ENCODE measurements around the gene QRSL1. TPM values are rescaled to one million over a fixed set of nuclear protein-coding genes. Genes with fewer than 3 reads are reported as not detected.

Gene QRSL1
- total and polyA plus RNA-seq, 10 of the 15 experiments (the other 5 are each of a cell fraction or from before 2014, with no cell fraction given): 11.9 to 23.5 (median 15.5) TPM

GRCh38 chr6:106620931-106621672, 8.3 kb upstream of the QRSL1 start (continued):
- TF ChIP-seq ZBTB11 (CRISPR knock-in tag; IDR thresholded peaks at IDR 0.05): no peak
- TF ChIP-seq NFXL1 (IDR thresholded peaks at IDR 0.05; ENCODE audit: borderline replicate concordance): no peak
- TF ChIP-seq SIX5 (IDR thresholded peaks at IDR 0.05; ENCODE audit: low read depth, low read length, severe bottlenecking): no peak
- no peak for TF ChIP-seq YY1 (IDR thresholded peaks at IDR 0.05; ENCODE audit: low read depth, low read length)
- TF ChIP-seq ZNF384 (IDR thresholded peaks at IDR 0.05; ENCODE audit: borderline replicate concordance, low read depth, low read length): no peak
- TF ChIP-seq ASH2L (IDR thresholded peaks at IDR 0.05; ENCODE audit: borderline replicate concordance, low read depth): no peak
- TF ChIP-seq NFIC (IDR thresholded peaks at IDR 0.05; ENCODE audit: low read depth, low read length): no peak
- TF ChIP-seq BCL11A (IDR thresholded peaks at IDR 0.05; ENCODE audit: low read depth, low read length): no peak
- no peak for TF ChIP-seq KAT2A (conservative IDR thresholded peaks at IDR 0.05; ENCODE audit: control insufficient read depth, low read depth, low read length)
- TF ChIP-seq WRNIP1 (IDR thresholded peaks at IDR 0.05; ENCODE audit: borderline replicate concordance, low read depth, low read length): no peak

Data from GM12878 (cell line).